Ishikawa (cell line): ENCODE results near the gene KDSR.

Experiments
- EP300 ChIP-seq: IDR thresholded peaks from 2 replicates; pipeline ENCODE4 v1.6.1; 2012; ENCODE audit warnings: borderline replicate concordance
- FOXM1 ChIP-seq: IDR thresholded peaks from 2 replicates; pipeline ENCODE4 v1.6.1; 2012; ENCODE audit warnings: low read depth, borderline replicate concordance
- REST ChIP-seq: IDR thresholded peaks from 2 replicates; pipeline ENCODE4 v1.6.1; 2012; ENCODE audit warnings: low read depth, mild to moderate bottlenecking
- TCF12 ChIP-seq: IDR thresholded peaks from 2 replicates; pipeline ENCODE4 v1.6.1; 2012; ENCODE audit warnings: low read depth
- TEAD4 ChIP-seq: IDR thresholded peaks from 2 replicates; pipeline ENCODE4 v1.6.1; 2012
- USF1 ChIP-seq: IDR thresholded peaks from 2 replicates; pipeline ENCODE4 v1.6.1; 2012

DNA sequence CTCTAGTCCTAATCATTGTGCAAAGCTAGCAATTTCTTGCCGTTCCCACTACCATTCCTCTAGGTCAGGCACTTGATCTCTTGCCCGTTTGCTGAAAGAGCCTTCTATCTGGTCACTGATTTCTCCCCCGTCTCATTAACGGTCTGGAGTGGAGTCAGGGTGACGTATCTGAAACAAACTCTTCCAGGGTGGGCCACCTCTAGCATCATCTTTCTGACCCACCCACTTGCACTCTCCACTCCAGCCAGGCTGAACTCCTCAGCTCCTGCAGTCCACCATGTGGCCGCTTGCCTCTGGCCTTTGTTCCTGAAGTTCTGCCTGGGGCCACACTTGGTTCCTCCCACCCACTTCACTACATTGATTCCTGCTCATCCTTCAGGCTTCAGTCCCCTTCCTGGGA, 60.8 kb downstream of the KDSR start:
- TF ChIP-seq FOXM1 (no peak), TEAD4 (no peak), USF1 (no peak), REST (no peak), EP300 (no peak), TCF12 (no peak)
